ACC112 (cell line): ENCODE data around the gene CERS5.

Experiments
- H2AFZ ChIP-seq: fragments of 200-600 bp; sonication (generic); one replicate; pipeline ENCODE4 v1.6.0; 2017; ENCODE audit warnings: antibody characterized with exemption, low read length; ENCODE audit not compliant: unreplicated experiment
- H3K27ac ChIP-seq: fragments of 200-600 bp; sonication (generic); 2 replicates; pipeline ENCODE4 v1.5.1; 2014; ENCODE audit warnings: low read depth, mild to moderate bottlenecking, antibody characterized with exemption, low read length, moderate library complexity
- H3K27me3 ChIP-seq: fragments of 200-600 bp; sonication (generic); 2 replicates; pipeline ENCODE4 v1.6.1; 2014; ENCODE audit warnings: mild to moderate bottlenecking, antibody characterized with exemption, low read length, moderate library complexity, mixed read lengths; ENCODE audit not compliant: insufficient read depth
- H3K36me3 ChIP-seq: fragments of 200-600 bp; sonication (generic); 2 replicates; pipeline ENCODE4 v1.6.1; 2016; ENCODE audit warnings: mild to moderate bottlenecking, antibody characterized with exemption, low read length, moderate library complexity, mixed read lengths; ENCODE audit not compliant: insufficient read depth
- H3K4me1 ChIP-seq: fragments of 200-600 bp; sonication (generic); one replicate; pipeline ENCODE4 v1.6.1; 2016; ENCODE audit warnings: low read length, mixed read lengths; ENCODE audit not compliant: insufficient read depth, unreplicated experiment, control insufficient read depth
- H3K4me3 ChIP-seq: fragments of 200-600 bp; sonication (generic); 2 replicates; pipeline ENCODE4 v1.5.1; 2014; ENCODE audit warnings: mild to moderate bottlenecking, low read depth, low read length
- H3K79me2 ChIP-seq: fragments of 200-600 bp; sonication (generic); one replicate; pipeline ENCODE4 v1.6.0; 2016; ENCODE audit warnings: low read length; ENCODE audit not compliant: control insufficient read depth, unreplicated experiment, insufficient read depth

CERS5 gene

GRCh38 chr12:50187084-50187900 is 20.1 kb upstream of the CERS5 start:
- Histone ChIP-seq H2AFZ (no peak overlapping the region), H3K36me3 (peaks cover 13% of the 10 kb centered on the region), H3K79me2 (peaks cover 15% of the 10 kb centered on the region), H3K27ac (peak overlapping the region; percentile 91), H3K4me3 (peak overlapping the region; percentile 38; the same call in 1 of the 2 replicates), H3K27me3 (no peaks in the 10 kb centered on the region), H3K4me1 (peaks cover 52% of the 10 kb centered on the region)

GRCh38 chr12:50186681-50187080 is 19.5 kb upstream of the CERS5 start:
- peaks cover 15% of the 10 kb centered on the region for H3K36me3 ChIP-seq
- H3K27ac ChIP-seq, result peak overlapping the region; percentile 91
- peaks cover 12% of the 10 kb centered on the region for H3K79me2 ChIP-seq
- H3K4me3 ChIP-seq, result peak overlapping the region; percentile 38; the same call in 1 of the 2 replicates
- no peak overlapping the region for H2AFZ ChIP-seq
- peaks cover 51% of the 10 kb centered on the region for H3K4me1 ChIP-seq
- H3K27me3 ChIP-seq, result no peaks in the 10 kb centered on the region

- Histone ChIP-seq H3K4me3 (peak overlapping the region; percentile 18; the same call in 1 of the 2 replicates), H3K27ac (peak overlapping the region; percentile 91), H3K79me2 (peaks cover 12% of the 10 kb centered on the region), H3K27me3 (no peaks in the 10 kb centered on the region), H2AFZ (no peak overlapping the region), H3K4me1 (peaks cover 51% of the 10 kb centered on the region), H3K36me3 (peaks cover 20% of the 10 kb centered on the region)
These were observed 18.9 kb upstream of the CERS5 start for GRCh38 chr12:50185970-50186663.

GRCh38 chr12:50185301-50185895 is 18.2 kb upstream of the CERS5 start:
- Histone ChIP-seq H3K27ac (peak overlapping the region; percentile 91), H3K79me2 (peaks cover 12% of the 10 kb centered on the region), H3K4me1 (peaks cover 51% of the 10 kb centered on the region)

GRCh38 chr12:50184261-50184660 is 17.1 kb upstream of the CERS5 start:
- peaks cover 49% of the 10 kb centered on the region for H3K4me1 ChIP-seq
- H3K27ac ChIP-seq, result peak overlapping the region; percentile 14
- H3K79me2 ChIP-seq, result peaks cover 9% of the 10 kb centered on the region
- H2AFZ ChIP-seq, result no peak overlapping the region
- H3K4me3 ChIP-seq, result no peak overlapping the region
- peaks cover 20% of the 10 kb centered on the region for H3K36me3 ChIP-seq
- H3K27me3 ChIP-seq, result no peaks in the 10 kb centered on the region

More at GRCh38 chr12:50185301-50185895, 18.2 kb upstream of the CERS5 start:
- H3K36me3 ChIP-seq, result peaks cover 22% of the 10 kb centered on the region
- no peaks in the 10 kb centered on the region for H3K27me3 ChIP-seq
- no peak overlapping the region for H2AFZ ChIP-seq
- H3K4me3 ChIP-seq, result peak overlapping the region; percentile 18; the same call in 1 of the 2 replicates

GRCh38 chr12:50182461-50182860 is 15.3 kb upstream of the CERS5 start:
- Histone ChIP-seq H3K27ac (no peak overlapping the region), H3K36me3 (peaks cover 22% of the 10 kb centered on the region), H2AFZ (no peak overlapping the region), H3K4me1 (peaks cover 31% of the 10 kb centered on the region), H3K27me3 (no peaks in the 10 kb centered on the region), H3K79me2 (peaks cover 7% of the 10 kb centered on the region), H3K4me3 (no peak overlapping the region)

- no peak overlapping the region for H3K4me3 ChIP-seq
- peaks cover 28% of the 10 kb centered on the region for H3K36me3 ChIP-seq
- no peaks in the 10 kb centered on the region for H3K27me3 ChIP-seq
- peaks cover 23% of the 10 kb centered on the region for H3K4me1 ChIP-seq
- H3K27ac ChIP-seq, result no peak overlapping the region
- peaks cover 7% of the 10 kb centered on the region for H3K79me2 ChIP-seq
- no peak overlapping the region for H2AFZ ChIP-seq
These were observed 14.5 kb upstream of the CERS5 start for GRCh38 chr12:50181691-50182090.

GRCh38 chr12:50175716-50176026 is 8.5 kb upstream of the CERS5 start:
- Histone ChIP-seq H2AFZ (no peak overlapping the region), H3K27ac (no peak overlapping the region), H3K79me2 (no peaks in the 10 kb centered on the region), H3K27me3 (no peaks in the 10 kb centered on the region), H3K36me3 (peaks cover 14% of the 10 kb centered on the region), H3K4me1 (no peaks in the 10 kb centered on the region), H3K4me3 (no peak overlapping the region)

- H3K4me1 ChIP-seq, result no peaks in the 10 kb centered on the region
- peaks cover 14% of the 10 kb centered on the region for H3K36me3 ChIP-seq
- H3K4me3 ChIP-seq, result no peak overlapping the region
- H3K79me2 ChIP-seq, result no peaks in the 10 kb centered on the region
- H3K27ac ChIP-seq, result no peak overlapping the region
- no peak overlapping the region for H2AFZ ChIP-seq
- no peaks in the 10 kb centered on the region for H3K27me3 ChIP-seq
These were observed 8.0 kb upstream of the CERS5 start for GRCh38 chr12:50174971-50175715.

GRCh38 chr12:50166799-50167048 is 445 bp downstream of the CERS5 start:
- Histone ChIP-seq H3K4me3 (peak overlapping the region; percentile 87), H3K4me1 (peaks cover 8% of the 10 kb centered on the region), H2AFZ (peak overlapping the region; percentile 60), H3K79me2 (peaks cover 41% of the 10 kb centered on the region), H3K36me3 (no peaks in the 10 kb centered on the region; the same call in 1 of the 2 replicates), H3K27me3 (no peaks in the 10 kb centered on the region), H3K27ac (peak overlapping the region; percentile 70)
